SK-N-SH treated with all-trans-retinoic acid at 6 μM for 48 hours (cell line): Measurements from ENCODE around the gene KIAA1755.

Source experiments
- ATAC-seq: fragments of 200-7000 bp; cut with Tn5 transposase; 3 replicates; pipeline ENCODE4 v1.9.1; 2020; ENCODE audit warnings: mild to moderate bottlenecking, moderate library complexity
- CREB5 ChIP-seq: fragments of 250-450 bp; sonication (Bioruptor Pico); IDR thresholded peaks from 2 replicates; pipeline ENCODE4 v1.5.1; 2020; ENCODE audit warnings: low read depth, mild to moderate bottlenecking, moderate library complexity
- CSRNP3 ChIP-seq: fragments of 250-450 bp; sonication (Bioruptor Pico); IDR thresholded peaks from 2 replicates; pipeline ENCODE4 v1.5.1; 2021; ENCODE audit warnings: mild to moderate bottlenecking, moderate library complexity
- ESRRG ChIP-seq: fragments of 250-450 bp; sonication (Bioruptor Pico); IDR thresholded peaks from 2 replicates; pipeline ENCODE4 v1.6.1; 2021; ENCODE audit warnings: mild to moderate bottlenecking
- GLIS3 ChIP-seq: fragments of 250-450 bp; sonication (Bioruptor Pico); IDR thresholded peaks from 2 replicates; pipeline ENCODE4 v1.5.0; 2020; ENCODE audit warnings: mild to moderate bottlenecking, moderate library complexity
- ISL1 ChIP-seq: fragments of 250-450 bp; sonication (Bioruptor Pico); IDR thresholded peaks from 2 replicates; pipeline ENCODE4 v2.1.2; 2022; ENCODE audit warnings: mild to moderate bottlenecking, moderate library complexity
- OSR1 ChIP-seq: fragments of 250-450 bp; sonication (Bioruptor Pico); IDR thresholded peaks from 2 replicates; pipeline ENCODE4 v1.8.0; 2022; ENCODE audit warnings: moderate library complexity, mild to moderate bottlenecking, inconsistent platforms
- PPARA ChIP-seq: fragments of 250-450 bp; sonication (Bioruptor Pico); IDR thresholded peaks from 2 replicates; pipeline ENCODE4 v1.5.0; 2020; ENCODE audit warnings: mild to moderate bottlenecking, borderline replicate concordance
- RARB ChIP-seq: fragments of 250-450 bp; sonication (Bioruptor Pico); IDR thresholded peaks from 2 replicates; pipeline ENCODE4 v1.8.0; 2021; ENCODE audit warnings: mild to moderate bottlenecking, moderate library complexity
- SNAI2 ChIP-seq: fragments of 250-450 bp; sonication (Bioruptor Pico); IDR thresholded peaks from 2 replicates; pipeline ENCODE4 v1.5.0; 2020; ENCODE audit warnings: mild to moderate bottlenecking, moderate library complexity
- TCF4 ChIP-seq: fragments of 250-450 bp; sonication (Bioruptor Pico); IDR thresholded peaks from 2 replicates; pipeline ENCODE4 v1.8.0; 2021; ENCODE audit warnings: mild to moderate bottlenecking, moderate library complexity, borderline replicate concordance
- TOX ChIP-seq: fragments of 250-450 bp; sonication (Bioruptor Pico); IDR thresholded peaks from 2 replicates; pipeline ENCODE4 v1.8.0; 2021; ENCODE audit warnings: mild to moderate bottlenecking, moderate library complexity, borderline replicate concordance
- TSHZ2 ChIP-seq: fragments of 250-450 bp; sonication (Bioruptor Pico); IDR thresholded peaks from 2 replicates; pipeline ENCODE4 v1.5.0; 2020; ENCODE audit warnings: mild to moderate bottlenecking, moderate library complexity
- ZFP3 ChIP-seq: fragments of 250-450 bp; sonication (Bioruptor Pico); IDR thresholded peaks from 2 replicates; pipeline ENCODE4 v1.5.0; 2020; ENCODE audit warnings: mild to moderate bottlenecking, moderate library complexity
- ZNF565 ChIP-seq: fragments of 450-650 bp; formaldehyde crosslinking; conservative IDR thresholded peaks from 2 replicates; pipeline ENCODE4 v1.5.0; 2020; ENCODE audit warnings: low read depth, mild to moderate bottlenecking, moderate library complexity
- ZNF70 ChIP-seq: fragments of 450-650 bp; formaldehyde crosslinking; IDR thresholded peaks from 2 replicates; pipeline ENCODE4 v1.5.0; 2020; ENCODE audit warnings: mild to moderate bottlenecking, moderate library complexity
- ZNF8 ChIP-seq: fragments of 450-650 bp; formaldehyde crosslinking; IDR thresholded peaks from 2 replicates; pipeline ENCODE4 v1.5.0; 2020; ENCODE audit warnings: mild to moderate bottlenecking, moderate library complexity
- TF ChIP-seq, protein P1 (sequence below): fragments of 250-450 bp; sonication (Bioruptor Pico); IDR thresholded peaks from 2 replicates; pipeline ENCODE4 v1.8.0; 2021; ENCODE audit warnings: low read depth, mild to moderate bottlenecking, moderate library complexity, borderline replicate concordance
- TF ChIP-seq, protein P2 (sequence below): fragments of 250-450 bp; sonication (Bioruptor Pico); IDR thresholded peaks from 2 replicates; pipeline ENCODE4 v1.8.0; 2020; ENCODE audit warnings: mild to moderate bottlenecking, moderate library complexity, borderline replicate concordance

The KIAA1755 gene

GRCh38 chr20:38170219-38170825 is 90.2 kb downstream of the KIAA1755 start:
- TF ChIP-seq SNAI2 (CRISPR knock-in tag) (no peak), ESRRG (CRISPR knock-in tag) (no peak), ISL1 (CRISPR knock-in tag) (no peak), TSHZ2 (CRISPR knock-in tag) (no peak), ZNF565 (CRISPR knock-in tag) (no peak), TOX (CRISPR knock-in tag) (no peak), ZNF8 (no peak), PPARA (CRISPR knock-in tag) (no peak), OSR1 (no peak), TCF4 (no peak), CREB5 (CRISPR knock-in tag) (no peak), RARB (CRISPR knock-in tag) (no peak)
- TF ChIP-seq, protein P1, sequence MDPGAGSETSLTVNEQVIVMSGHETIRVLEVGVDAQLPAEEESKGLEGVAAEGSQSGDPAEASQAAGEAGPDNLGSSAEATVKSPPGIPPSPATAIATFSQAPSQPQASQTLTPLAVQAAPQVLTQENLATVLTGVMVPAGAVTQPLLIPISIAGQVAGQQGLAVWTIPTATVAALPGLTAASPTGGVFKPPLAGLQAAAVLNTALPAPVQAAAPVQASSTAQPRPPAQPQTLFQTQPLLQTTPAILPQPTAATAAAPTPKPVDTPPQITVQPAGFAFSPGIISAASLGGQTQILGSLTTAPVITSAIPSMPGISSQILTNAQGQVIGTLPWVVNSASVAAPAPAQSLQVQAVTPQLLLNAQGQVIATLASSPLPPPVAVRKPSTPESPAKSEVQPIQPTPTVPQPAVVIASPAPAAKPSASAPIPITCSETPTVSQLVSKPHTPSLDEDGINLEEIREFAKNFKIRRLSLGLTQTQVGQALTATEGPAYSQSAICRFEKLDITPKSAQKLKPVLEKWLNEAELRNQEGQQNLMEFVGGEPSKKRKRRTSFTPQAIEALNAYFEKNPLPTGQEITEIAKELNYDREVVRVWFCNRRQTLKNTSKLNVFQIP (CRISPR knock-in tag): no peak
- TF ChIP-seq, protein P2, sequence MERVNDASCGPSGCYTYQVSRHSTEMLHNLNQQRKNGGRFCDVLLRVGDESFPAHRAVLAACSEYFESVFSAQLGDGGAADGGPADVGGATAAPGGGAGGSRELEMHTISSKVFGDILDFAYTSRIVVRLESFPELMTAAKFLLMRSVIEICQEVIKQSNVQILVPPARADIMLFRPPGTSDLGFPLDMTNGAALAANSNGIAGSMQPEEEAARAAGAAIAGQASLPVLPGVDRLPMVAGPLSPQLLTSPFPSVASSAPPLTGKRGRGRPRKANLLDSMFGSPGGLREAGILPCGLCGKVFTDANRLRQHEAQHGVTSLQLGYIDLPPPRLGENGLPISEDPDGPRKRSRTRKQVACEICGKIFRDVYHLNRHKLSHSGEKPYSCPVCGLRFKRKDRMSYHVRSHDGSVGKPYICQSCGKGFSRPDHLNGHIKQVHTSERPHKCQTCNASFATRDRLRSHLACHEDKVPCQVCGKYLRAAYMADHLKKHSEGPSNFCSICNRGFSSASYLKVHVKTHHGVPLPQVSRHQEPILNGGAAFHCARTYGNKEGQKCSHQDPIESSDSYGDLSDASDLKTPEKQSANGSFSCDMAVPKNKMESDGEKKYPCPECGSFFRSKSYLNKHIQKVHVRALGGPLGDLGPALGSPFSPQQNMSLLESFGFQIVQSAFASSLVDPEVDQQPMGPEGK (CRISPR knock-in tag): no peak
- ATAC-seq: no peak

DNA sequence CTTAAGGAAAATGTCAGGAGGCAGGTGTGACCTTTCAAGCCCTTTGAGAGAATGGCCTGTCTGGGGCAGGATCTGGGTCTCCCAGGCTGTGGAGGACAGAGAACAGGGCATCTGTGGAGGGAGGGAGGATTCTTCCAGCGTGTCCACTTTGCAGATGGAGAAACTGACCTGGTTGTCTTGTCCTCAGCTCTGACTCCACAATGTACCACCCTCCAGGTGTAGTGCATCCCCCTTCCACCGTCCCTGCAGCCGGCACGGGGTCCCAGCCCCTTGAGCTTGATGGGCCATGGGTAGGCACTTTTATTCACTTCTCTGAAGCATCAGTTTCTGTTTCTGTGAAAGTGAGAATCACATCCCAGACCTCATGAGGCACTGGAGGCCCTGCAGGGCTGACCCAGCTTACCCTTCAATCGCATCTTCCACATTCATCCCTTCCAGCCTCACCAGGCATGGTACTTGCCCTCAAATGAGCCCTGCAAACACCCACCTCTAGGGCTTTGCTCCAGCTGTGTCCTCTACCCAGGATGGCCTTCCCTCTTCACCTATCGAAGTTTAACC is 90.8 kb downstream of the KIAA1755 start:
- no peak for ATAC-seq
- TF ChIP-seq SNAI2 (CRISPR knock-in tag) (no peak), CSRNP3 (no peak)
- TF ChIP-seq, protein P2 (CRISPR knock-in tag): no peak

GRCh38 chr20:38168791-38169589 is 91.5 kb downstream of the KIAA1755 start:
- ATAC-seq: no peak
- TF ChIP-seq ZFP3 (no peak), ZNF70 (no peak), ZNF565 (CRISPR knock-in tag) (no peak), ESRRG (CRISPR knock-in tag) (no peak), SNAI2 (CRISPR knock-in tag) (no peak), GLIS3 (CRISPR knock-in tag) (no peak)
